ENCODE results near the gene WNT5A.

- TF ChIP-seq POLR2AphosphoS5 (IDR thresholded peaks at IDR 0.05) (no peak), CTCF (IDR thresholded peaks at IDR 0.05 in 8 of 11, conservative IDR thresholded peaks at IDR 0.05 in 3 of 11) (no peak), POLR2A (IDR thresholded peaks at IDR 0.05) (no peak)
Measured at GRCh38 chr3:55507808-55508207, 20.7 kb upstream of the WNT5A start.

Measured in spleen (tissue), 7 donors.